ENCODE data around the gene TTC33.
"Not testable (repeated sequence)": the region's sequence is repeated elsewhere in the genome, so short reads cannot be mapped to it uniquely, and the experiment has no call there.

Gene TTC33, protein sequence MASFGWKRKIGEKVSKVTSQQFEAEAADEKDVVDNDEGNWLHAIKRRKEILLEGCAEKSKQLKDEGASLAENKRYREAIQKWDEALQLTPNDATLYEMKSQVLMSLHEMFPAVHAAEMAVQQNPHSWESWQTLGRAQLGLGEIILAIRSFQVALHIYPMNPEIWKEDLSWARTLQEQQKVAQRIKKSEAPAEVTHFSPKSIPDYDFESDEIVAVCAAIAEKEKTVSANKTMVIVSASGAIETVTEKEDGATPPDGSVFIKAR

DNA sequence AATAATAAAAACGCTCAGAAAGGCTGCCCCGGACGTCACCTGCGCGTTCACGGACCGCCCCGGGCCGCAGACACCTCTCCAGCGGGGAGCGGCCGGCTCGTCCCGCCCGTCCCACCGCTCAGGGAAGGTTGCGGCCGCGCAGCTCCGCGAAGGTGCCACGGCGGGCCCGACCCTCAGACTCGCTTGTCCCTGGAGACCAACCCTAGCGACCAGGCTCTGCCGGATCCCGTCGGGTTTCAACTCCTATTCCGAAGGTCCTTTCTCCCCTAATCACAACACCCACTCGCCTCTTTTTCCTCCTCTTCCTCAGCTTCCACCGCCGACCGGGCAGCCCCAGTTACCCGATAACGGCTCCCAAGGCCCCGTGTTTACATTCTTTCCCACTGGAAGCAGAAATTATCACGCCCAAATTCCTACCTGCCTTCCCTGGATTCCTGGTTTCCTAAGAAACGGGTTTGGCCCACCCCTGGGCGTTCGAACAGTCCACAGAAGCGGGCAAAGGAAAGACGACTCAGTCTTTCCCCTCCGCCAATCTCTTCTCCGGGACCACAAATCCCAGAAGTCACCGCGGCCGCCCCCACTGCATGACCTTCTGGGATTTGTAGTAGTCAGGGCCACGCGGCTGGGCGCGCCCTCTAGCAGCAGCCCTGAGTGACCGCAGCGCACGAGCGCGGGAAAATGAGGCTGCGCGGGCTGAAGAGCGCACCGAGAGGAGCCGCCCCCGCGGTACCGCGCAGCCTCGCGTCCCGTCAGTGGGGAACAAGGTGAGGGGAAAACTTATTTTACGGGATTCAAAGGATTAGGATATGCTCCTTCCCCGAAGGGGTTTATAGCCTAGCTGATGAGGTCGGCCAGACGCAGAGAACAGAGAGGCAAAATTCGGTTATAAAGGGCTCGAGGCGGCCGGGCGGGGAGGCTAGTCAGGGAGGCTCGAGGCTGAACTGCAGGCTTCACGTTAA is at the start of gene TTC33:
Gene TTC33 (minus strand): TSS at position 555 of the 959 bp plus-strand sequence. CDS start 8,943 bp downstream, outside the sequence.
- peak; percentile 94 for DNase-seq

DNA sequence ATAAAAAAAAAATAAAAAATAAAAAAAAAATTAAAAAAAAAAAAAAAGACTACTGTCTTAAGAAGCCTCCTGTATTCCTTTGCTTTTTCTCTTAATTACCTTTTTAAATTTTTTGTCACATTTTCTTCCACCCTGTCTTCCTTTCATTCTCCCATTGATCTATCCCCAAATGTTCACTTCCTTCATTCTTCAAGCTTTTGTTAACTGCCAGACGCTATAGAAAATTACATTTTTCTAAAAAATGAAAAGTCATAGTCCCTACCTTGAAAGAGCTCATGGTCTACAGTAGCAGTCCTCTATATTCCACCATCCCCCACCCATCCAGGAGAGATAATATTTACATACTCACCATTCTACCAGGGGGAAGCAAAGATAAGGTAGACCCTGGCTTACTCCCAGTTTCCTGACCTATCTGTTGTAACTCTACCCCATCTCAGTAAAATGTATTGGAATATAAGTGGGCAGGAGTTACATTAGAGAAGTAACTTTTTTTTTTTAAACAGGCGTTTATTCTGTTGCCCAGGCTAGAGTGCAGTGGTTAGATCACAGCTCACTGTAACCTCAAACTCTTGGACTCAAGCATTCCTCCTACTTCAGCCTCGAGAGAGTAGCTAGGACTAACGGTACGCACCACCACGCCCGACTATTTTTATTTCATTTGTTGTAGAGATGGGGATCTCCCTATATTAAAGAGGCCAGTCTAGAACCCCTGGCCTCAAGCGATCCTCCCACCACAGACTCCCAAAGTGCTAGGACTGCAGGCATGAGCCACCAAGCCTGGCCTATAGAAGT is 46.2 kb upstream of the TTC33 start:
- no peak for DNase-seq

DNA sequence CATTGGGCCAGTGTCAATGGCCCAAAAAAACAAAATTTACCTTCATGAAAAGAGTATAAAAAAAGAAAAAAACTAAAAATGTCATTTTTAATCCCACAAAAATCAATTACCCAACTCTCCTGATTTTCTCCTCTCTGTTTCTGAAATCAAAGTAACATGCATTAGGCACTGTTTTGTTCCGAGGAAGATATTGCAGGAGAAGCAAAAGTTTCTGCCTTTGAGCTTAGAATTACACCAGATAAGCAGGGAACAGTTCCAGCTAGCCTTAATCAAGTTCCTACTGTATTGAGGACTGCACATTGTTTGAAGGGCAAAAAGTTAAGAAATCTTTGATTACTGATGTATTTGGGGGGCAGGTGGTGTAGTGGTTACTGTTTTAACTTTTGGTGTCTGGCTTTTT is 43.5 kb upstream of the TTC33 start:
- no peak for DNase-seq

DNA sequence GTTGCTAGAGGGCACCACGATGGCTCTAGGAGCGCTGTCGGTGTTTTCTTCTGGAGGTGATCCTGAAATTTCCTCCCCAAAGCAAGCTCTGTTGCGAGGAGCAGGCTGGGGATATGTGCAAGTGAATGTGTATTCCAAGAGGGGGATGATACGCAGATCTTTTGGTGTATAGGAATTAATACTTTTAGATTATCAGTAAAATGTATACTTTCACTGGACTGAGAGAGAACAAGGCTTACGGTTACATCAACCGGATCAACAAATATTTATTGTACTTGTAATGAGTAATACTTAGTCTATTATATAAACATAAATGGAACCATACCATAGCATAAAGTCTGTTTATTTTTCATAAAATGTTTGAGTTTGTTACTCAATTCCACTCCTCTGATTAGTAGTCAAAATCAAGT is 43.0 kb upstream of the TTC33 start:
- DNase-seq: no peak

DNA sequence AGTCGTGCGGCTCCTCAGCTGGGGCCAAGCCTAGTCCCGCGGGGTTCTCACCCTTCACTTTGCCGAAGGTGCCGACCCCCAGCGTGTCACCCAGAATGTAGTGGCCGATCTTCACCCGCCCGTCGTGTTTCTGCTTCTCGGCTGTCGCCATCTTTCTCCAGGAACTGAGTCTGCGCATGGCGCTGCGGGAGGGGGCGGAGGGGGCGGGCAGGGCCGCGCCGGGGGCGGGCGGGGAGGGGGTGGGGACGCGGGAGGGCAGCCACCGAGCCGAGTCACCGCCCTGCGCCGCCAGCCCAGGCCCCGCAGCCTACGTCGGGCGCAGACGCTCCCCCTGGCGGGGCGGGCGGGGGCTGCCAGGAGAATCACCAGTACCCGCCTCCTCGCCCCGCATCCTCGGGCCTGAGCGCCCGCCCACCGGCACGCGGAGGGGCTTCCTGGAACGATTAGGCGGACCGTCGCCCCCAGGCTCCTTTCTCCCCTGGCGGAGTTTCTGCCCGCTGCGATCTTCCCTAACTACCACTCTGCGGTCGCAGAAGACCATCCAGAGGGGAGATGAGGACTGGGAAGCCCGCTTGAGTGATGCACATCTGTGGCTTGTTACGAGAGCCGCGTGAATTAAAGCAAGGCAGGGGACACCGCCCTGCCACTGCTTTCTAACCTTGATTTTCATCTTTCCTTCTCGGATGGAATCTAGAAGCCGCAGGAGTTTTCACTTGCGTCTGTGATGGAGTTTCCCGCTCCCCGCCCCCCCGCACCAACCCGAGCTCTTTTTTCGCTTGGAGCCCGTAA is 42.4 kb upstream of the TTC33 start, which contains the start of gene PRKAA1:
Gene PRKAA1 (minus strand): TSS at position 363 of the 789 bp plus-strand sequence. CDS start 185 bp downstream, at position 178.
- DNase-seq: peak; percentile 88

DNA sequence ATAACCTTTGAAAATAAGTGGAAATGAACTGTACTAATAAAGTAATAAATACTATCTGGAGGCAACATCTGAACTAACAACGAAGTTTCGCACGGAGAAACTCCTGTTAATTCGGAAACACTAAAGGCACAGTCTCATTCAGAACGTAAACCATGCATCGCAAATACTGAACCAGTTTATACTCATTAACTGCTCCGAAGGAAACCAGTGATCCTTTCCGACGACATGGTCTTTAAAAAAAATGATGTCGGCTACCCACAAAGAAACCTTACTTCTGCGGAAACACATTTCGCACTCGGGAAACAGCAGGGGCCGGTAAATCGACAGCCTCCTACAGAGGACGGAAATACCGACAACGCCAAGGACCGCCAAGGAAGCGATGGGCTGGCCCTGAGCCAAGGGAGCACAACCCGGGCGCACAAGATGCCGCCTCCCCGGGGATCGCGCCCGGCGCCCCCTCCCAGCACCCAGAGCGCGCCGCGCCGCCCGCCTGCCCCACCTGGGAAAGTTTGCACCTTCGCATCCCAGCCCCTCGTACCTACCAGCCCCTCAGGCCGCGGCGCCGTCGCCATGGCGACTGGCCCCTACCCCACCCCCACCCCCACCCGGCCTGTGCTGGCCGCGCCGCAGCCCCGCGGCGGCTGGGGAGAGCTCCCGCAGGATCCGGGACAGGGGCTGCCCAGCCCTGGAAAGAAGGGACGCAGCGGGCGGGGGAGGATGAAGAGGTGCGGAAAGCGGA is 41.7 kb upstream of the TTC33 start:
- DNase-seq: peak; percentile 77

DNA sequence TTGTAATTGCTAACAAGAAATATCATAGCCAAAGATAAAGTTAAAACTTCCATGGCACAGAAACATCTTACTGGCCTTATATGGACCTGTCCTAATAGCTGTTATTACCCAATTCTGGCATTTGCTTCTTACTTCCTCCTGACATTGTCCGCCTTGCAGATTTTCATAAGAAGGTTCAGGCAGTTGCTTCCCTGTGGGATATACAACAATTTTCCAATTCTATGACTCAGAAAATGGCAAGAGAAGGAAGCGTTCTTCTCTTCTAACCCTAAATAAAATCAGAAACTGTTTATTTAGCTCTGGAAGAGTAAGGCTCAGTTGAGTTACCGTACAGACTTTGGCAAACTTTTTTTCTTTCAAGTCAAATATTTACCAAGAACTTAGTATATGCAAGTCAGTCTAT is 40.7 kb upstream of the TTC33 start:
- peak; percentile 30 for DNase-seq

DNA sequence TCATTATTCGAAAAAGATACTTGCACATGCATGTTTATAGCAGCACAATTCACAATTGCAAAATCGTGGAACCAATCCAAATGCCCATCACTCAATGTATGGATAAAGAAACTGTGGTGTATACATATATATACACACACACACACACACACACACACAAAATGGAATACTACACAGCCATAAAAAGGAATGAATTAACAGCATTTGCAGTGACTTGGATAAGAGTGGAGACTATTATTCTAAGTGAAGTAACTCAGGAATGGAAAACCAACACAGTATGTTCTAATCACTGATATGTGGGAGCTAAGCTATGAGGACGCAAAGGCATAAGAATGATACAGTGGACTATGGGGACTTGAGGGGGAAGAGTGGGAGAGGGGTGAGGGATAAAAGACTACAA is 39.1 kb upstream of the TTC33 start:
- DNase-seq: not testable (repeated sequence)

DNA sequence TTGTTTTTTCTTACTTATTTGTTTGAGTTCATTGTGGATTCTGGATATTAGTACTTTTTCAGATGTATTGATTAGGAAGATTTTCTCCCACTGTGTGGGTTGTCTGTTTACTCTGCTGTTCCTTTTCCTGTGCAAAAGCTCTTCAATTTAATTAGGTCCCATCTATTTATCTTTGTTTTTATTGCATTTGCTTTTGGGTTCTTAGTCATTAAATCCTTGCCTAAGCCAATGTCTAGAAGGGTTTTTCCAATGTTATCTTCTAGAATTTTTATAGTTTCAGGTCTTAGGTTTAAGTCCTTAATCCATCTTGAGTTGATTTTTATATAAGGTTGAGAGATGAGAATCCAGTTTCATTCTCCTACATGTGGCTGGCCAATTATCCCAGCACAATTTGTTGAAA is 38.6 kb upstream of the TTC33 start:
- DNase-seq: not testable (repeated sequence)

DNA sequence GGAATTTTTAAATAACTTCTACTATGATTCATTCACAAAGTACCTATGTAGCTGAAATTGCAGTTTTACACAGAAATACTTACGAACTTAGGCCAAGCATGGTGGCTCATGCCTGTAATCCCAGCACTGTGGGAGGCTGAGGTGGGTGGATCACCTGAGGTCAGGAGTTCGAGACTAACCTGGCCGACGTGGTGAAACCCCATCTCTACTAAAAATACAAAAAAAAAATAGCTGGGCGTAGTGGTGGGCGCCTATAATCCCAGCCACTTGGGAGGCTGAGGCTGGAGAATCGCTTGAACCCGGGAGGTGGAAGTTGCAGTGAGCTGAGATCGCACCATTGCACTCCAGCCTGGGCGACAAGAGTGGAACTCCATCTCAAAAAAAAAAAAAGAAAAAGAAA is 36.9 kb upstream of the TTC33 start:
- not testable (repeated sequence) for DNase-seq

DNA sequence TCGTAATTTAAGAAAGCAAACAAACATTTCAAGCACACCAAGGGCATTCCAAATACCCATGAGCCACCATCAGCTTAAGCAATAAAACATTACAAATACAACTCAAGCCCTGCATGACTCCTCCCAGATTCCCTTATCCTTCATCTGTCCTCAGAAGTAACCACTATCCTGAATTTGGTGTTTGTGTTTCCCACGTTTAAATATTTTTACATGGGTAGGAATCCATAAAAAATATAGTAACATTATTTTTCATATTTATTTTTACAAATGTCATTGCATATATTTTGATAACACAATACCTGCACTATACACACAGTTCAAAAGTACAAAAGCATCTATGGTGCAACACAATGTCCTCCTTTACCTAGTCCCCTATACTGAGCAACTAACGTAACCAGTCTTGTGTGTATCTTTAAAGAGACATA is 36.0 kb upstream of the TTC33 start:
- no peak for DNase-seq

DNA sequence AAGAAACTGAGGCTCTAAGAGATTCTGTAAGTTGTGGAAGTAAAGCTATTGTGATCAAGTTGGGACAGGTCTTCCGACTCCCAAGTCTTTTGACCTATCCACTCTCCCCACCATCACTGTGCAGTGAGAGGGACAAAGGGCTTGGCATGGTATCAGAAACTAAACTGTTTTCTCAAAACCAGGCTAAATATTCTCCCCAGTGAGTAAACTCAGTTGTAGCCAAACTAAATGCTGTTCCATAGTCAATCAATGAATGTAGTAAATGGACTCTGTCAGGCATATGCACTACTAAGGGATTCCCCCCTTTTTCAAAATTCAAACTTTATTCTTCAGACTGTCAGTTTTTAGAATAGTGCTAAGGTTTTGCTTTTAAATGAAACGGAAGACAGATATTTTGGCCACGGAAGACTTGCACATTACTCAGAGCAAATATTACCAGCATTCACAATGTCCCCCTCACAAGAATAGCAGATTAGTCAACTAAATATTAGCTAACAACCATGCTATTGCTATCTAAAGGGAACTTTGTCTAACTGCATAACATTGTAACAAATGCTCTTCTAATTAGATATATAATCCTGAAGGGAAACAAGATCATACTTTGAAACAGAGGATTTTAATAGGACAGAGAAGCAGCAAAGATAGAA is 35.3 kb upstream of the TTC33 start:
- no peak for DNase-seq

DNA sequence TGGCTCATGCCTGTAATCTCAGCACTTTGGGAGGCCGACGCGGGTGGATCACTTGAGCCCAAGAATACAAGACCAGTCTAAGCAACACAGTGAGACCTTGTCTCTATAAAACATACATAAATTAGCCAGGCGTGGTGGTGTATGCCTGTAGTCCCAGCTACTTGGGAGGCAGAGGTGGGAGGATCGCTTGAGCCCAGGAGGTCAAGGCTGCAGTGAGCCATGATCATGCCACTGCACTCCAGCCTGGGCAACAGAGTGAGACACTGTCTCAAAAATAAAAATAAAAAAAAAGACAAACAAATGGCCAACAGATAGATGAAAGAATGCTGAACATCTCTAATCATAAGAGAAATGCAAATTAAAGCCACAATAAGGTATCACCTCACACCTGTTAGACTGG is 33.2 kb upstream of the TTC33 start:
- not testable (repeated sequence) for DNase-seq

DNA sequence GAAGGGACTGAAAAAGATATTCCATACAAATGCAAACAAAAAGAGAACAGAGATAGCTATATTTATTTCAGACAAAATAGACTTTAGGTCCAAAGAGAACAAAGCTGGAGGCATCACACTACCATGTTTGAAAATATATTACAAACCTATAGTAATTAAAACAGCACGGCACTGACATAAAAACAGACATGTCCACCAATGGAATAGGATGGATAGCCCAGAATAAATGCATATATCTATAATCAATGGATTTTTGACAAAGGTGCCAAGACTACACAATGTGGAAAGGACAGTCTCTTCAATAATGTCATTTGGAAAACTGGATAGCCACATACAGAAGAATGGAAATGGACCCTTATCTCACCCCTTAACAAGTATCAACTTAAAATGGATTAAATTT is 32.2 kb upstream of the TTC33 start:
- DNase-seq: no peak

DNA sequence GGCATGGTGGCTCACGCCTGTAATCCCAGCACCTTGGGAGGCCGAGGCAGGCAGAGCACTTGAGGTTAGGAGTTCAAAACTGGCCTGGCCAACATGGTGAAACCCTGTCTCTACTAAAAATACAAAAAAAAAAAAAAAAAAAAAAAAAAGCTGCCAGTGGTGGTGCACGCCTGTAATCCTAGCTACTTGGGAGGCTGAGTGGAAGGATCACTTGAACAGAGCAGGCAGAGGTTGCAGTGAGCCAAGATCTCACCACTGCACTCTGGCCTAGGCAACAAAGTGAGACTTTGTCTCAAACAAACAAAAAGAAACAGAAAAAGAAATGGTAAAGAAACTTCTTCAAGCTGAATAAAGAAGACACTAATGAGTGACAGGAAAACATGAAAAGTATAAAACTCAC is 30.9 kb upstream of the TTC33 start:
- not testable (repeated sequence) for DNase-seq

DNA sequence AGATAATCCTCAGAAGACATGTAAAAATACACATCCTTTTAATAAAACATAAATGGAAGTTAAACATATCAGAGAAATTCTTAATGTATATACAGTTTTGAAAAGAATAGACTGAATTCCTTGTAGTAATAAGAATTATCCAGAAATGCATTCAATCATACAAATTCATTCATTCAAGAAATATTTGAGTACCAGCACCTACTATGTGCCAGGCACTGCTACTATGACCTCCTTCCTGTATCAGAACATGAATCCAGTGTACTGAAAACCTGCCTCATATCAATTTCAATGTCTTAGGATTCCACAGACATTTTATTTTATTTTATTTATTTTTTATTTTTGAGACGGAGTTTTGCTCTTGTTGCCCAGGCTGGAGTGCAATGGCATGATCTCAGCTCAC is 29.2 kb upstream of the TTC33 start:
- DNase-seq: no peak

DNA sequence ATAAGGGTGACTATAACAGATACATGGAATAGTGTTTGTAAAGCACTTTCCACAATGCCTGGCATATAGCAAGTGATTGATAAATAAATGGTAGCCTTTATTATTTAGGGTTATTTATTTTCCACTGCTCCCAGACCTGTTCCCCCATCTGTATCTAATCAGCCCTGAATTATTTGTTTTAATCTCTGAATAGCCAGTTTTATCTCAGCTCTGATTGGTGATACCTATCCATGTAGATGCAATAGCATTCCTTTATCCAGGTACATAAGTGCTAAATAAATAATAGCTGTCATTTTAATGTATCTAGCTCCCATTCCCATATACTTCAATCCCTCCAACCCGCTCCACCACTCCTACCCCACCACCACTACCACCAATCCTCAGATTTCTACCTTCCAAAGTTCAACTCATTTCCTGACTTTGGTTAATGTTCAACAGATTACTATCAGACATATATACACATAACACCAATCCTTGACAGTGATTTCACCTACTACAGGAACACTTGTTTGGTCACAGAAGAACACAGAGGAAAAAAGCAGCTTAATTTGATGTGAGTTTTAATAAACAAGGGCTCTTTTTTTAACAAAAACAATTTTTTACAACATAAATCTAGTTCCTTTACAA is 28.4 kb upstream of the TTC33 start:
- no peak for DNase-seq

DNA sequence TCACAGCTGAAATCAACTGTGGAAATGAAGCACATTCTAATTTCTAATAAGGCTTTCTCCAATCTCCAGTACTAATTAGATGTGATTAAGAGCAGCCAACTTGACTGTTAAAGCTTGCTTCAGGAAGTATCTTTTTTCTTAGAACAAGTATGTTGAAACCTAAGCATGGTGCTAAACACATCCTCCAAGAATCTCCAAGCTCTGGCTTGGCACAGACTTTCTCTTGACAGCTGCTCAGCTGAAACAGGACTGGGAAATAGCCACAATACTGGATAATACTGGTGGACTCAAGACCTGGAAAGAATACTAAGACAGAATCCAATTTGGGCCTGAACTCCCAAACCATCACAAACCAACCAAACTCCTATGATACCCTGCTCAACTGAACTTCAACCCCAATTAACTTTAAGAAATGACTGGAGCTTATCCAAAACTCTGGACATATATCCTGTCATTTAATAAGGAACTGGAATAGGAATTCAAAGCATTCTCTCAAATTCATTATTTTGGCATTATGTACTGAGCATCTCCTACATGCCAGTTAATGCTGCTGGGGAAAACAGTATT is 26.2 kb upstream of the TTC33 start:
- peak; percentile 20 for DNase-seq

DNA sequence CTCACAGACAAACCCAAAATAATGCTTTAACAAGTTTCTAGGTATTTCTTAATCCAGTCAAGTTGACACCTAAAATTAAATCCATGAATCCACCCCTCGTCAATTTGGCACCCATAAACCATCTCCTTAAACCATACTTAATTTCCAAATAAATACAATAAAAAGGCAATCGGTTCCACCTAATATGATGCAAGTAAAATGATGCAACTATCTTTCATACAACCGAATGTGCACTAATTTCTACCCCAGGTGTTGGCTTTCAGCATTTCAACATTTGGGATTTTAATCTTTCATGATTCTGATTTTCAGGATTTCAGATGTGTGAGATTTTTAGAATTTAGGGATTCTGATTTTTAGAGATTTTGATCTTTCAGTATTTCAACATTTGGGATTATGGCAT is 25.1 kb upstream of the TTC33 start:
- no peak for DNase-seq

DNA sequence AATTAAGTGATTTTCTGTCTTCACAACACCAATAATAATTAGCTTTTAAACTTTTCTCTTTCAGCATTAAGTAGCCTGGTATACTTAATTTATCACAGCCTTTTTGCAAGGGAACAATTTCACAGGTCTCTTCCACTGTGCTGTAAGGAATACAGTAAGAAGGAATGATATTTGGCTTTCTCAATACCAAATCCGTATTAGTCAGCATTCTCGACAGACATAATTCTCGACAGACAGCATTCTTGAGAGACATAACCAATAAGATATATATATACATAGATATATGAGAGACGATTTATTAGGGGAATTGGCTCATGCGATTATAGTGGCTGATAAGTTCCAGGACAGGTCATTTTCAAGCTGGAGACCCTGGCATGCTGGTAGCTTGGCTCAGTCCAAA is 24.4 kb upstream of the TTC33 start:
- DNase-seq: no peak

Data from fibroblast of skin of right biceps (primary cell).